ENCODE results near the gene ACAD9. TPM values are rescaled to one million over a fixed set of nuclear protein-coding genes. Genes with fewer than 3 reads are reported as not detected.
A peak's percentile ranks its signal among the peaks of the same experiment; 100 is the strongest.

ACAD9 gene
- total and polyA plus RNA-seq, 9 of the 15 experiments (the other 6 are each of a cell fraction or from before 2014, with no cell fraction given) = 10.2 to 32.6 (median 22.8) TPM

DNA sequence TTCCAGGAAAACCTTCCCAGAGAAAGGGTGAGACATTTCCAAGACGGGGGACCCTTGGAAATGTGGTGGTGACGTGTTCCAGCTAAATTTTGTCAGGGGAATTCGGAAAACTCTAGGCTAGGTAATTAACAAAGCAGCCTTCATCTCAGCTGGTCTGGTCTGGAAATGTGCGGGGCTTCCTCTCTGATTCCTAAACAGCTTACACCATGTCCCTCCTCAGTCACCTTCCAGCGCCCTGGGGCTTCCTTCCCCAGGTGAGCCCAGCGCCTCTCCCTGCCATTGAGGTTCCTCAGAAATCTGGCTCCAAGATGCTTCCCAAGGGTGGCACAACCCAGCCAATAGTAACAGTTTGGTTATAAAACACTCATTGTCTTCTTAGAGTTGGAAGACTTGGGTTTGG lies 571 bp downstream of the ACAD9 start:
- H3K9me1 ChIP-seq (ENCODE audit: control insufficient read depth, insufficient read depth, low read length) = no peaks in the 10 kb centered on the region
- H3K9ac ChIP-seq (ENCODE audit: insufficient read depth in 1 of 2, low read depth in 2 of 2, low read length in 2 of 2) = peak overlapping the region; percentile 98
- TF ChIP-seq, protein P1, sequence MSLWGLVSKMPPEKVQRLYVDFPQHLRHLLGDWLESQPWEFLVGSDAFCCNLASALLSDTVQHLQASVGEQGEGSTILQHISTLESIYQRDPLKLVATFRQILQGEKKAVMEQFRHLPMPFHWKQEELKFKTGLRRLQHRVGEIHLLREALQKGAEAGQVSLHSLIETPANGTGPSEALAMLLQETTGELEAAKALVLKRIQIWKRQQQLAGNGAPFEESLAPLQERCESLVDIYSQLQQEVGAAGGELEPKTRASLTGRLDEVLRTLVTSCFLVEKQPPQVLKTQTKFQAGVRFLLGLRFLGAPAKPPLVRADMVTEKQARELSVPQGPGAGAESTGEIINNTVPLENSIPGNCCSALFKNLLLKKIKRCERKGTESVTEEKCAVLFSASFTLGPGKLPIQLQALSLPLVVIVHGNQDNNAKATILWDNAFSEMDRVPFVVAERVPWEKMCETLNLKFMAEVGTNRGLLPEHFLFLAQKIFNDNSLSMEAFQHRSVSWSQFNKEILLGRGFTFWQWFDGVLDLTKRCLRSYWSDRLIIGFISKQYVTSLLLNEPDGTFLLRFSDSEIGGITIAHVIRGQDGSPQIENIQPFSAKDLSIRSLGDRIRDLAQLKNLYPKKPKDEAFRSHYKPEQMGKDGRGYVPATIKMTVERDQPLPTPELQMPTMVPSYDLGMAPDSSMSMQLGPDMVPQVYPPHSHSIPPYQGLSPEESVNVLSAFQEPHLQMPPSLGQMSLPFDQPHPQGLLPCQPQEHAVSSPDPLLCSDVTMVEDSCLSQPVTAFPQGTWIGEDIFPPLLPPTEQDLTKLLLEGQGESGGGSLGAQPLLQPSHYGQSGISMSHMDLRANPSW (CRISPR knock-in tag; IDR thresholded peaks at IDR 0.05) = no peak
- TF ChIP-seq, protein P2, sequence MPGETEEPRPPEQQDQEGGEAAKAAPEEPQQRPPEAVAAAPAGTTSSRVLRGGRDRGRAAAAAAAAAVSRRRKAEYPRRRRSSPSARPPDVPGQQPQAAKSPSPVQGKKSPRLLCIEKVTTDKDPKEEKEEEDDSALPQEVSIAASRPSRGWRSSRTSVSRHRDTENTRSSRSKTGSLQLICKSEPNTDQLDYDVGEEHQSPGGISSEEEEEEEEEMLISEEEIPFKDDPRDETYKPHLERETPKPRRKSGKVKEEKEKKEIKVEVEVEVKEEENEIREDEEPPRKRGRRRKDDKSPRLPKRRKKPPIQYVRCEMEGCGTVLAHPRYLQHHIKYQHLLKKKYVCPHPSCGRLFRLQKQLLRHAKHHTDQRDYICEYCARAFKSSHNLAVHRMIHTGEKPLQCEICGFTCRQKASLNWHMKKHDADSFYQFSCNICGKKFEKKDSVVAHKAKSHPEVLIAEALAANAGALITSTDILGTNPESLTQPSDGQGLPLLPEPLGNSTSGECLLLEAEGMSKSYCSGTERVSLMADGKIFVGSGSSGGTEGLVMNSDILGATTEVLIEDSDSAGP (CRISPR knock-in tag; IDR thresholded peaks at IDR 0.05) = no peak
- TF ChIP-seq TFAP4 (CRISPR knock-in tag; IDR thresholded peaks at IDR 0.05; ENCODE audit: borderline replicate concordance) (no peak), ZNF512 (tag; IDR thresholded peaks at IDR 0.05) (no peak), ZMIZ1 (IDR thresholded peaks at IDR 0.05; ENCODE audit: low read depth in 2 of 2, low read length in 2 of 2) (no peak), JUND (IDR thresholded peaks at IDR 0.05; ENCODE audit: borderline replicate concordance, low read depth, low read length) (no peak), JUND (tag; IDR thresholded peaks at IDR 0.05; ENCODE audit: borderline replicate concordance, low read depth, low read length) (no peak)
- no TSS peak for BruUV-seq (replicated peaks)
- no peak for DNase-seq (ENCODE audit: extremely low read depth in 1 of 4, low spot score in 3 of 4)
- peak overlapping the region; percentile 86 for H2AFZ ChIP-seq (ENCODE audit: low read depth, low read length)
- FAIRE-seq = no peak
- peaks cover 61% of the 10 kb centered on the region for H3K79me2 ChIP-seq (ENCODE audit: control insufficient read depth, insufficient read depth, low read length)
- no peaks in the 10 kb centered on the region for H3K9me3 ChIP-seq (replicated peaks; ENCODE audit: control insufficient read depth, insufficient read depth, low read depth, low read length)
- no peaks in the 10 kb centered on the region for H3K27me3 ChIP-seq (ENCODE audit: control insufficient read depth in 2 of 2, insufficient read depth in 2 of 2, low read length in 2 of 2)
- no peaks in the 10 kb centered on the region for H4K20me1 ChIP-seq (replicated peaks; ENCODE audit: control insufficient read depth, insufficient read depth, low read length)
- intact Hi-C loops (cut with micrococcal nuclease) (loop anchor here (5.0 kb wide), 1 partner anchor 137 kb away; no protein-coding TSS in a partner anchor), in situ Hi-C loops (cut with MboI) (no loop called here)
- H3K4me1 ChIP-seq (replicated peaks in 1 of 2; ENCODE audit: control insufficient read depth in 2 of 2, insufficient read depth in 2 of 2, low read length in 2 of 2) = peaks cover 6 to 12% of the 10 kb centered on the region in 2 experiments; a peak in 3 of 5 replicates
- 0% methylated on average over 5 of the region's 6 CpGs for WGBS (ENCODE audit: insufficient coverage, low coverage, missing lambda C conversion rate)
- ChIA-PET CTCF (ENCODE audit: low intra/inter-chr PET ratio) (no interaction called here), POLR2A (interaction anchor here (0.7 to 2.0 kb wide), 5 partner anchors 9 to 160 kb away, joined by 3 to 8 read pairs (median 4); no protein-coding TSS in a partner anchor)
- peak overlapping the region; percentile 95 for H3K4me2 ChIP-seq (ENCODE audit: insufficient read depth, low read length)
- H3K27ac ChIP-seq (ENCODE audit: extremely low read depth, low read depth, low read length) = peak overlapping the region; percentile 89
- H3K4me3 ChIP-seq = peak overlapping the region; percentile 74
- peak; percentile 43 for ATAC-seq
- peaks cover 40% of the 10 kb centered on the region; the same call in 2 of the 3 replicates for H3K36me3 ChIP-seq (ENCODE audit: control insufficient read depth, insufficient read depth, low read length)
